OCI-LY1 (cell line): ENCODE measurements around the gene DDX49.

ENCODE experiments used
- H2AFZ ChIP-seq: fragments of 200-600 bp; sonication (generic), shearing (Covaris generic); 2 replicates; pipeline ENCODE4 v1.6.0; 2014; ENCODE audit warnings: antibody characterized with exemption, mild to moderate bottlenecking, low read length
- H3F3A ChIP-seq: fragments of 200-600 bp; sonication (generic), shearing (Covaris generic); 2 replicates; pipeline ENCODE4 v1.6.0; 2014; ENCODE audit warnings: mild to moderate bottlenecking, antibody characterized with exemption, low read length, moderate library complexity; ENCODE audit not compliant: insufficient read depth
- H3K27ac ChIP-seq: fragments of 200-600 bp; sonication (generic); 2 replicates; pipeline ENCODE4 v1.5.1; 2014; ENCODE audit warnings: low read length, mixed run types, mild to moderate bottlenecking, low read depth; ENCODE audit not compliant: poor library complexity, severe bottlenecking
- H3K27me3 ChIP-seq: fragments of 200-600 bp; sonication (generic); 2 replicates; pipeline ENCODE4 v1.6.0; 2014; ENCODE audit warnings: antibody characterized with exemption, mild to moderate bottlenecking, low read length, moderate library complexity; ENCODE audit not compliant: insufficient read depth
- H3K36me3 ChIP-seq: fragments of 200-600 bp; sonication (generic); 2 replicates; pipeline ENCODE4 v1.6.1; 2014; ENCODE audit warnings: mild to moderate bottlenecking, antibody characterized with exemption, low read length, moderate library complexity, mixed read lengths; ENCODE audit not compliant: insufficient read depth
- H3K4me1 ChIP-seq: fragments of 200-600 bp; sonication (generic); 2 replicates; pipeline ENCODE4 v1.5.1; 2014; ENCODE audit warnings: mild to moderate bottlenecking, low read length, moderate library complexity; ENCODE audit not compliant: insufficient read depth, severe bottlenecking
- H3K4me2 ChIP-seq: fragments of 200-600 bp; sonication (generic), shearing (Covaris generic); 2 replicates; pipeline ENCODE4 v1.6.1; 2014; ENCODE audit warnings: low read length
- H3K4me3 ChIP-seq: fragments of 200-600 bp; sonication (generic); 2 replicates; pipeline ENCODE4 v1.5.1; 2014; ENCODE audit warnings: low read length, low read depth, mild to moderate bottlenecking, mixed read lengths; ENCODE audit not compliant: poor library complexity, severe bottlenecking
- H3K79me2 ChIP-seq: fragments of 200-600 bp; shearing (Covaris generic); 2 replicates; pipeline ENCODE4 v1.6.1; 2016; ENCODE audit warnings: mixed run types, low read length, mixed read lengths; ENCODE audit not compliant: insufficient read depth
- H3K9ac ChIP-seq: fragments of 200-600 bp; sonication (generic), shearing (Covaris generic); 2 replicates; pipeline ENCODE4 v1.6.1; 2014; ENCODE audit warnings: mild to moderate bottlenecking, low read length, mixed read lengths
- H3K9me2 ChIP-seq: fragments of 200-600 bp; sonication (generic), shearing (Covaris generic); 2 replicates; pipeline ENCODE4 v1.6.1; 2014; ENCODE audit warnings: low read depth, mild to moderate bottlenecking, low read length, mixed read lengths
- H3K9me3 ChIP-seq: fragments of 200-600 bp; shearing (Covaris generic); 2 replicates; pipeline ENCODE4 v1.6.1; 2014; ENCODE audit warnings: low read length, mixed read lengths
- H4K20me1 ChIP-seq: fragments of 200-600 bp; sonication (generic), shearing (Covaris generic); 2 replicates; pipeline ENCODE4 v1.6.0; 2016; ENCODE audit warnings: mild to moderate bottlenecking, low read length; ENCODE audit not compliant: insufficient read depth
- CTCF ChIP-seq: fragments of 200-600 bp; sonication (generic), shearing (Covaris generic); IDR thresholded peaks from 2 replicates; pipeline ENCODE4 v1.5.1; 2017; ENCODE audit warnings: mild to moderate bottlenecking, antibody characterized with exemption, low read length, moderate library complexity, mixed read lengths
- EZH2 ChIP-seq: fragments of 200-600 bp; sonication (generic), shearing (Covaris generic); IDR thresholded peaks from 2 replicates; pipeline ENCODE4 v1.8.0; 2017; ENCODE audit warnings: borderline replicate concordance, mixed run types, mild to moderate bottlenecking, antibody characterized with exemption, low read length, moderate library complexity, mixed read lengths

DDX49 gene

GRCh38 chr19:18960370-18960769 is 40.9 kb downstream of the DDX49 start:
- Histone ChIP-seq H3K4me3 (no peak overlapping the region), H3K36me3 (no peaks in the 10 kb centered on the region), H3K9me2 (no peaks in the 10 kb centered on the region), H3K9me3 (no peaks in the 10 kb centered on the region), H3K27ac (no peak overlapping the region), H3K4me2 (no peak overlapping the region), H3K79me2 (no peaks in the 10 kb centered on the region), H4K20me1 (no peaks in the 10 kb centered on the region), H3K27me3 (0 out of 2 replicates have a peak, but pooled peaks cover 4% of the 10 kb centered on the region), H3F3A (no peaks in the 10 kb centered on the region), H3K4me1 (no peaks in the 10 kb centered on the region), H2AFZ (no peak overlapping the region), H3K9ac (no peak overlapping the region)
- no peak for TF ChIP-seq EZH2
- no peak for TF ChIP-seq CTCF

GRCh38 chr19:18961767-18962620 is 42.5 kb downstream of the DDX49 start:
- no peak overlapping the region for H3K4me2 ChIP-seq
- H3K9me3 ChIP-seq = no peaks in the 10 kb centered on the region
- H3K9me2 ChIP-seq = no peaks in the 10 kb centered on the region
- H3K79me2 ChIP-seq = no peaks in the 10 kb centered on the region
- no peak overlapping the region for H3K4me3 ChIP-seq
- H3K27ac ChIP-seq = no peak overlapping the region
- no peak overlapping the region for H2AFZ ChIP-seq
- no peaks in the 10 kb centered on the region for H3F3A ChIP-seq
- 0 out of 2 replicates have a peak, but pooled peaks cover 4% of the 10 kb centered on the region for H3K27me3 ChIP-seq
- H3K36me3 ChIP-seq = no peaks in the 10 kb centered on the region
- H4K20me1 ChIP-seq = no peaks in the 10 kb centered on the region
- TF ChIP-seq CTCF (no peak), EZH2 (no peak)
- H3K4me1 ChIP-seq = no peaks in the 10 kb centered on the region
- H3K9ac ChIP-seq = no peak overlapping the region

GRCh38 chr19:18964121-18964520 is 44.6 kb downstream of the DDX49 start:
- no peaks in the 10 kb centered on the region for H3K27me3 ChIP-seq
- no peak overlapping the region for H3K4me3 ChIP-seq
- no peak overlapping the region for H3K9ac ChIP-seq
- H3K79me2 ChIP-seq = no peaks in the 10 kb centered on the region
- no peaks in the 10 kb centered on the region for H3K9me2 ChIP-seq
- TF ChIP-seq EZH2 = no peak
- no peak for TF ChIP-seq CTCF
- H4K20me1 ChIP-seq = no peaks in the 10 kb centered on the region
- no peak overlapping the region for H2AFZ ChIP-seq
- H3K4me1 ChIP-seq = no peaks in the 10 kb centered on the region
- H3K36me3 ChIP-seq = no peaks in the 10 kb centered on the region; the same call in 1 of the 2 replicates
- H3K9me3 ChIP-seq = no peaks in the 10 kb centered on the region
- no peak overlapping the region for H3K4me2 ChIP-seq
- H3F3A ChIP-seq = no peaks in the 10 kb centered on the region
- H3K27ac ChIP-seq = no peak overlapping the region
